Loucy (cell line): ENCODE measurements around the gene OR4D1.
"Not testable (repeated sequence)": the region's sequence is repeated elsewhere in the genome, so short reads cannot be mapped to it uniquely, and the experiment has no call there.

ENCODE experiments used
- H2AFZ ChIP-seq: fragments of 200-600 bp; sonication (generic); 2 replicates; pipeline ENCODE4 v1.6.0; 2016; ENCODE audit warnings: antibody characterized with exemption, mild to moderate bottlenecking, low read length, moderate library complexity
- H3F3A ChIP-seq: fragments of 200-600 bp; 2 replicates; pipeline ENCODE4 v1.6.0; 2016; ENCODE audit warnings: antibody characterized with exemption, low read depth, mild to moderate bottlenecking
- H3K27me3 ChIP-seq: fragments of 200-600 bp; sonication (generic); 2 replicates; pipeline ENCODE4 v1.6.1; 2014; ENCODE audit warnings: low read length, mild to moderate bottlenecking; ENCODE audit not compliant: insufficient read depth, poor library complexity, severe bottlenecking
- H3K36me3 ChIP-seq: fragments of 200-600 bp; sonication (generic); 2 replicates; pipeline ENCODE4 v1.6.1; 2016; ENCODE audit warnings: low read length; ENCODE audit not compliant: insufficient read depth
- H3K4me1 ChIP-seq: fragments of 200-600 bp; sonication (generic); 2 replicates; pipeline ENCODE4 v1.5.1; 2014; ENCODE audit warnings: low read length, mild to moderate bottlenecking; ENCODE audit not compliant: insufficient read depth, poor library complexity, severe bottlenecking
- H3K4me2 ChIP-seq: fragments of 200-600 bp; sonication (generic); 2 replicates; pipeline ENCODE4 v1.6.0; 2014; ENCODE audit warnings: antibody characterized with exemption, low read length, low read depth, mild to moderate bottlenecking; ENCODE audit not compliant: poor library complexity, severe bottlenecking
- H3K4me3 ChIP-seq: fragments of 200-600 bp; sonication (generic); 2 replicates; pipeline ENCODE4 v1.5.1; 2014; ENCODE audit warnings: low read length, mild to moderate bottlenecking, mixed read lengths; ENCODE audit not compliant: poor library complexity, severe bottlenecking
- H3K79me2 ChIP-seq: fragments of 200-600 bp; sonication (generic); 2 replicates; pipeline ENCODE4 v1.6.1; 2014; ENCODE audit warnings: low read length; ENCODE audit not compliant: insufficient read depth
- H3K9ac ChIP-seq: fragments of 200-600 bp; sonication (generic); 2 replicates; pipeline ENCODE4 v1.6.0; 2014; ENCODE audit warnings: mild to moderate bottlenecking, low read depth, low read length, moderate library complexity; ENCODE audit not compliant: poor library complexity, severe bottlenecking
- H3K9me2 ChIP-seq: fragments of 200-600 bp; sonication (generic); replicated peaks from 2 replicates; pipeline ENCODE4 v1.6.1; 2016; ENCODE audit warnings: low read depth, low read length, mixed read lengths
- H3K9me3 ChIP-seq: fragments of 200-600 bp; sonication (generic); 2 replicates; pipeline ENCODE4 v1.6.1; 2014; ENCODE audit warnings: mild to moderate bottlenecking, antibody characterized with exemption, low read length, low read depth; ENCODE audit not compliant: insufficient read depth
- H4K20me1 ChIP-seq: fragments of 200-600 bp; sonication (generic); 2 replicates; pipeline ENCODE4 v1.6.0; 2014; ENCODE audit warnings: antibody characterized with exemption, low read length, mild to moderate bottlenecking; ENCODE audit not compliant: insufficient read depth, poor library complexity, severe bottlenecking
- EZH2phosphoT487 ChIP-seq: fragments of 200-600 bp; IDR thresholded peaks from 2 replicates; pipeline ENCODE4 v1.6.1; 2018; ENCODE audit warnings: antibody characterized with exemption, mild to moderate bottlenecking, moderate library complexity, borderline replicate concordance
- TF ChIP-seq, protein P1 (sequence below): fragments of 200-600 bp; sonication (generic); conservative IDR thresholded peaks from 2 replicates; pipeline ENCODE4 v1.5.1; 2014; ENCODE audit warnings: mild to moderate bottlenecking, antibody characterized with exemption, low read length

The OR4D1 gene

GRCh38 chr17:58121925-58122324 is 26.3 kb upstream of the OR4D1 start:
- Histone ChIP-seq H3K9ac (no peak overlapping the region), H3F3A (no peaks in the 10 kb centered on the region), H3K4me3 (no peak overlapping the region), H3K79me2 (no peaks in the 10 kb centered on the region), H4K20me1 (no peaks in the 10 kb centered on the region), H3K9me2 (no peaks in the 10 kb centered on the region), H3K4me2 (no peak overlapping the region), H3K9me3 (no peaks in the 10 kb centered on the region), H3K36me3 (no peaks in the 10 kb centered on the region), H3K4me1 (no peaks in the 10 kb centered on the region), H2AFZ (no peak overlapping the region), H3K27me3 (no peaks in the 10 kb centered on the region)
- TF ChIP-seq, protein P1, sequence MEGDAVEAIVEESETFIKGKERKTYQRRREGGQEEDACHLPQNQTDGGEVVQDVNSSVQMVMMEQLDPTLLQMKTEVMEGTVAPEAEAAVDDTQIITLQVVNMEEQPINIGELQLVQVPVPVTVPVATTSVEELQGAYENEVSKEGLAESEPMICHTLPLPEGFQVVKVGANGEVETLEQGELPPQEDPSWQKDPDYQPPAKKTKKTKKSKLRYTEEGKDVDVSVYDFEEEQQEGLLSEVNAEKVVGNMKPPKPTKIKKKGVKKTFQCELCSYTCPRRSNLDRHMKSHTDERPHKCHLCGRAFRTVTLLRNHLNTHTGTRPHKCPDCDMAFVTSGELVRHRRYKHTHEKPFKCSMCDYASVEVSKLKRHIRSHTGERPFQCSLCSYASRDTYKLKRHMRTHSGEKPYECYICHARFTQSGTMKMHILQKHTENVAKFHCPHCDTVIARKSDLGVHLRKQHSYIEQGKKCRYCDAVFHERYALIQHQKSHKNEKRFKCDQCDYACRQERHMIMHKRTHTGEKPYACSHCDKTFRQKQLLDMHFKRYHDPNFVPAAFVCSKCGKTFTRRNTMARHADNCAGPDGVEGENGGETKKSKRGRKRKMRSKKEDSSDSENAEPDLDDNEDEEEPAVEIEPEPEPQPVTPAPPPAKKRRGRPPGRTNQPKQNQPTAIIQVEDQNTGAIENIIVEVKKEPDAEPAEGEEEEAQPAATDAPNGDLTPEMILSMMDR = peak; percentile 77
- TF ChIP-seq EZH2phosphoT487 = no peak

DNA sequence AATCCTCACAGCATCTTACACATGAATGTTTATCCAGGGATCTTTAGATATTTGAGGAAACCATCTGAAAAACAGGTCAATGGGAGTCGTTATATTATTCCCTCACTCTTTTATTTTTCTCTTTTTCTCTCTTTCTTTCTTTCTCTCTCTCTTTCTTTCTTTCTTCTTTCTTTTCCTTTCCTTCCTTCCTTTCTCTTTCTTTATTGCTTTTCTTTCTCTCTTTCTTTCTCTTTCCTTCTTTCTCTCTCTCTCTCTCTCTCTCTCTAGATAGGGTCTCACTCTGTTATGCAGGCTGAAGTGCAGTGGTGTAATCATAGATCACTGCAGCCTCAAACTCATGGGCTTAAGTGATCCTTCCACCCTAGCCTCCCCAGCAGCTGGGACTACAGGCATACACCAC is 20.3 kb upstream of the OR4D1 start:
- Histone ChIP-seq H3K4me3 (no peak overlapping the region), H3K9me3 (no peaks in the 10 kb centered on the region), H3K4me1 (no peaks in the 10 kb centered on the region), H3K36me3 (no peaks in the 10 kb centered on the region), H3K9ac (no peak overlapping the region), H3F3A (no peaks in the 10 kb centered on the region), H2AFZ (no peak overlapping the region), H3K4me2 (no peak overlapping the region), H3K27me3 (no peaks in the 10 kb centered on the region), H3K79me2 (no peaks in the 10 kb centered on the region), H3K9me2 (no peaks in the 10 kb centered on the region), H4K20me1 (no peaks in the 10 kb centered on the region)
- TF ChIP-seq EZH2phosphoT487 = no peak
- TF ChIP-seq, protein P1 = no peak

DNA sequence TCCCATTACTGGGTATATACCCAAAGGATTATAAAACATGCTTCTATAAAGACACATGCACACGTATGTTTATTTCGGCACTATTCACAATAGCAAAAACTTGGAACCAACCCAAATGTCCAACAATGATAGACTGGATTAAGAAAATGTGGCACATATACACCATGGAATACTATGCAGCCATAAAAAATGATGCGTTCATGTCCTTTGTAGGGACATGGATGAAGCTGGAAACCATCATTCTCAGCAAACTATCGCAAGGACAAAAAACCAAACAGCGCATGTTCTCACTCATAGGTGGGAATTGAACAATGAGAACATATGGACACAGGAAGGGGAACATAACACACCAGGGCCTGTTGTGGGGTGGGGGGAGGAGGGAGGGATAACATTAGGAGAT is 15.5 kb upstream of the OR4D1 start:
- not testable (repeated sequence) for H2AFZ ChIP-seq, H3K4me3 ChIP-seq, H3K27me3 ChIP-seq, H3F3A ChIP-seq, H4K20me1 ChIP-seq, H3K9me3 ChIP-seq, H3K79me2 ChIP-seq, H3K36me3 ChIP-seq, H3K4me2 ChIP-seq, H3K4me1 ChIP-seq, H3K9ac ChIP-seq, H3K9me2 ChIP-seq

- H3K9ac ChIP-seq = no peak overlapping the region
- no peaks in the 10 kb centered on the region for H4K20me1 ChIP-seq
- H3F3A ChIP-seq = no peaks in the 10 kb centered on the region
- no peaks in the 10 kb centered on the region for H3K79me2 ChIP-seq
- H3K4me3 ChIP-seq = no peak overlapping the region
- TF ChIP-seq, protein P1 = peak; percentile 31; the same call in 1 of the 2 replicates
- no peak for TF ChIP-seq EZH2phosphoT487
- H3K4me2 ChIP-seq = no peak overlapping the region
- H3K9me3 ChIP-seq = no peaks in the 10 kb centered on the region
- no peaks in the 10 kb centered on the region for H3K4me1 ChIP-seq
- no peaks in the 10 kb centered on the region for H3K27me3 ChIP-seq
- no peaks in the 10 kb centered on the region for H3K9me2 ChIP-seq
- H3K36me3 ChIP-seq = no peaks in the 10 kb centered on the region
- H2AFZ ChIP-seq = no peak overlapping the region
These were observed 11.4 kb upstream of the OR4D1 start for GRCh38 chr17:58136669-58137279.
